Endothelial cell (in vitro differentiated cells): ENCODE data around the gene CCNG2. TPM values are rescaled to one million over a fixed set of nuclear protein-coding genes. Genes with fewer than 3 reads are reported as not detected.
A peak's percentile ranks its signal among the peaks of the same experiment; 100 is the strongest.

Source experiments
- DNase-seq: peaks from one replicate; pipeline ENCODE4 v3.0.0; 2021; ENCODE audit warnings: low spot score
- H3K27ac Mint-ChIP-seq: one replicate; pipeline ENCODE4 v1.8.0; 2021; ENCODE audit warnings: mixed read lengths, inconsistent platforms; ENCODE audit not compliant: unreplicated experiment
- H3K27me3 Mint-ChIP-seq: one replicate; pipeline ENCODE4 v1.8.0; 2021; ENCODE audit warnings: mild to moderate bottlenecking, moderate library complexity, mixed read lengths, inconsistent platforms; ENCODE audit not compliant: unreplicated experiment
- H3K36me3 Mint-ChIP-seq: one replicate; pipeline ENCODE4 v1.8.0; 2021; ENCODE audit warnings: mild to moderate bottlenecking, low read depth, mixed read lengths, inconsistent platforms; ENCODE audit not compliant: unreplicated experiment
- H3K4me1 Mint-ChIP-seq: one replicate; pipeline ENCODE4 v1.8.0; 2021; ENCODE audit warnings: mild to moderate bottlenecking, mixed read lengths, inconsistent platforms; ENCODE audit not compliant: unreplicated experiment
- H3K4me3 Mint-ChIP-seq: one replicate; pipeline ENCODE4 v1.8.0; 2021; ENCODE audit warnings: mild to moderate bottlenecking, mixed read lengths, inconsistent platforms; ENCODE audit not compliant: unreplicated experiment
- H3K9me3 Mint-ChIP-seq: one replicate; pipeline ENCODE4 v1.8.0; 2021; ENCODE audit warnings: mixed read lengths, inconsistent platforms; ENCODE audit not compliant: unreplicated experiment
- CTCF ChIP-seq: fragments of 200-600 bp; sonication (generic); IDR thresholded peaks from one replicate; pipeline ENCODE4 v1.5.0; 2021; ENCODE audit warnings: antibody characterized with exemption; ENCODE audit not compliant: unreplicated experiment
- total RNA-seq: library from RNA; stranded (reverse); fragmentation: NEBNext Ultra II Directional; extraction: Animal tissue kit (Norgen Biotek cat#: 25700); gene quantifications from one replicate; pipeline ENCODE4 v1.2.1, GENCODE V29; 2021; ENCODE audit not compliant: unreplicated experiment

The CCNG2 gene
- total RNA-seq, 1 donor from 2014 or later = 67.0 TPM

DNA sequence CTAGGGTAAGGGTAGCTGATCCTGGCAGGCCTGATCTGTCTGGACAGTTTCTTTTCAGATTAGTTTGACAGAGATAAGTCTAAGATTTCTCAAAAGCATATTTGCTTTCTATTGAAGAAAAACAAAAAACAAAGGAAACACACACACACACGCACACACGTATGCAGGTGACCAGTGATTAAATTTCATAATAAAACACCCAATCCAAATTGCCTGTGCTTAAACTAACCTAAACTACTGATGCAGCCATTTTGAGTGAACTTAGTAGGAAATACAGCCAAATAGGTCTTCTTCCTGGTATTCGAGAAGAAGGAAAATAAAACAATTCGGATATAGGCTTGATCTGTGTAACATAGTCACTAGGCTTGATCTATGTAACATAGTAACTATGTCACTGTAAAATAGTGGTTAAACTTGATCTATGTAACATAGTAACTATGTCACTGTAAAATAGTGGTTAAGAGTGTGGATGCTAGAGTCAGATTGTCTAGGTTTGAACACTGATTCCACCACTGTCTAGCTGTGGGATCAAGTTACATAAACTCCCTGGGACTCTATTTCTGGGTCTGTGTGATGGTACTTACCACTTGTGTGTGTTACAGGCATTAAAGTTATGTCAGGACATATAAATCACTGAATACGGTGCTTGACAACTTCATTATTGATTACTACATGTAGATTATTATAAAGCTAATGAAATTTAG lies 9.8 kb upstream of the CCNG2 start:
- DNase-seq = no peak
- H3K36me3 Mint-ChIP-seq = no peaks in the 10 kb centered on the region
- no peaks in the 10 kb centered on the region for H3K27me3 Mint-ChIP-seq
- H3K4me3 Mint-ChIP-seq = no peak overlapping the region
- no peaks in the 10 kb centered on the region for H3K9me3 Mint-ChIP-seq
- peak overlapping the region; percentile 85 for H3K27ac Mint-ChIP-seq
- no peak for TF ChIP-seq CTCF
- peaks cover 22% of the 10 kb centered on the region for H3K4me1 Mint-ChIP-seq

GRCh38 chr4:77148078-77148477 lies 8.9 kb upstream of the CCNG2 start:
- Mint-ChIP-seq H3K4me1 (peaks cover 30% of the 10 kb centered on the region), H3K27ac (no peak overlapping the region), H3K9me3 (no peaks in the 10 kb centered on the region), H3K27me3 (no peaks in the 10 kb centered on the region), H3K36me3 (no peaks in the 10 kb centered on the region), H3K4me3 (no peak overlapping the region)
- no peak for TF ChIP-seq CTCF
- DNase-seq = no peak

DNA sequence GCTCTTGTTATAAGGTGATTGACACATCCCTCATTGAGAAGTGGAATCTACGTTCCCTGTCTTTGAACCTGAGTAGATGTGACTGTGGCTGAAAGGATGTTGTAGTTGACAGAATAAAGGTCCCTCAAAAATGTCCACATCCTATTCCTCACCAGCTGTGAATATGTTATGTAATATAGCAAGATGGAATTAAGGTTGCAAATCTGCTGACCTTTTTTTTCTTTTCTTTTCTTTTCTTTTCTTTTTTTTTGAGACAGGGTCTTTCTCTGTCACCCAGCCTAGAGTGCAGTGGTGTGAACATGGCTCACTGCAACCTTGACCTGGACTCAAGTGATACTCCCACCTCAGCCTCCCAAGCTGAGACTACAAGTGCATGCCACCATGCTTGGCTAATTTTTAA lies 7.2 kb upstream of the CCNG2 start:
- no peaks in the 10 kb centered on the region for H3K27me3 Mint-ChIP-seq
- H3K4me3 Mint-ChIP-seq = no peak overlapping the region
- DNase-seq = no peak
- H3K9me3 Mint-ChIP-seq = no peaks in the 10 kb centered on the region
- peaks cover 38% of the 10 kb centered on the region for H3K4me1 Mint-ChIP-seq
- no peaks in the 10 kb centered on the region for H3K36me3 Mint-ChIP-seq
- TF ChIP-seq CTCF = no peak
- H3K27ac Mint-ChIP-seq = no peak overlapping the region

DNA sequence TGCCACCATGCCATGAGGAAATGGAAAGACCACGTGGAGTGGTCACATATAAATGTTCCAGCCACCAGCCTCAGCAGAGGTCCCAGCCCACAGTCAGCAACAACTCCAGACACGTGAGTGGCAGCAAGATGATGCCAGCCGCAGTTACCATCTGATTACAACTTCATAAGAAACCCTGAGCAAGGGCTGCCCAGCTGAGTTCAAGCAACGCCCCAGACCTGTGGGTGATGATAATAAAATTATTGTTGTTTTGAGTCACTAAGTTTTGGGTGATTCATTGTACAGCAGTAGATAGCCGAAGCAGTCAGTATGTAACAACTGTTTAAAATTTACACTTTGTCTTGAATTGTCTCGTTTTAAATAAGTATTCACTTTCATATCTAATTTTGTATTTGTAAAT lies 5.8 kb upstream of the CCNG2 start:
- Mint-ChIP-seq H3K4me1 (peaks cover 41% of the 10 kb centered on the region), H3K36me3 (no peaks in the 10 kb centered on the region), H3K27me3 (peaks cover under 1% of the 10 kb centered on the region), H3K9me3 (no peaks in the 10 kb centered on the region), H3K4me3 (no peak overlapping the region), H3K27ac (no peak overlapping the region)
- DNase-seq = no peak
- no peak for TF ChIP-seq CTCF

GRCh38 chr4:77152421-77152820 lies 4.6 kb upstream of the CCNG2 start:
- Mint-ChIP-seq H3K4me1 (peaks cover 37% of the 10 kb centered on the region), H3K27me3 (peaks cover 7% of the 10 kb centered on the region), H3K4me3 (no peak overlapping the region), H3K36me3 (peaks cover 6% of the 10 kb centered on the region), H3K27ac (no peak overlapping the region), H3K9me3 (no peaks in the 10 kb centered on the region)
- no peak for DNase-seq
- TF ChIP-seq CTCF = no peak
